ENCODE data around the gene KLHL1.

GRCh38 chr13:69820180-69820579 is 288.1 kb downstream of the KLHL1 start:
- TF ChIP-seq CTCF (IDR thresholded peaks at IDR 0.05) (no peak), POLR2A (IDR thresholded peaks at IDR 0.05) (no peak)

All from uterus (tissue), 2 donors.